Measurements from ENCODE around the gene SHOC2. TPM values are rescaled to one million over a fixed set of nuclear protein-coding genes. Genes with fewer than 3 reads are reported as not detected.

Gene SHOC2
- total and polyA plus RNA-seq, 2 of the 13 experiments (the other 11 are each of a cell fraction or from before 2014, with no cell fraction given) = 8.6 to 25.5 TPM

GRCh38 chr10:110872145-110872983 is 47.0 kb upstream of the SHOC2 start (continued):
- no peak for TF ChIP-seq ZNF143 (CRISPR knock-in tag; IDR thresholded peaks at IDR 0.05)
- TF ChIP-seq ZNF709 (CRISPR knock-in tag; IDR thresholded peaks at IDR 0.05) = no peak
- TF ChIP-seq ZBTB34 (CRISPR knock-in tag; IDR thresholded peaks at IDR 0.05) = no peak
- peak; percentile 46; the same call in 1 of the 2 replicates for TF ChIP-seq ETV5 (CRISPR knock-in tag; IDR thresholded peaks at IDR 0.05; ENCODE audit: borderline replicate concordance)
- TF ChIP-seq THRA (CRISPR knock-in tag; IDR thresholded peaks at IDR 0.05; ENCODE audit: borderline replicate concordance) = no peak
- peak; percentile 86 for TF ChIP-seq GABPB1 (CRISPR knock-in tag; IDR thresholded peaks at IDR 0.05)
- no peak for TF ChIP-seq ZFP36 (IDR thresholded peaks at IDR 0.05; ENCODE audit: borderline replicate concordance, low read depth, low read length, partially characterized antibody)
- no peak for TF ChIP-seq RNF219 (CRISPR knock-in tag; IDR thresholded peaks at IDR 0.05)
- TF ChIP-seq ZNF558 (CRISPR knock-in tag; IDR thresholded peaks at IDR 0.05; ENCODE audit: borderline replicate concordance) = no peak
- no peak for TF ChIP-seq SP2 (CRISPR knock-in tag; IDR thresholded peaks at IDR 0.05)
- no peak; the same call in 1 of the 2 replicates for TF ChIP-seq ZNF335 (CRISPR knock-in tag; IDR thresholded peaks at IDR 0.05)
- TF ChIP-seq IRF1 (CRISPR knock-in tag; IDR thresholded peaks at IDR 0.05; ENCODE audit: low read depth) = 0 out of 2 replicates have a peak, but pooled peaks have one; percentile 51
- TF ChIP-seq HOXD1 (CRISPR knock-in tag; IDR thresholded peaks at IDR 0.05) = no peak
- TF ChIP-seq SIN3A (IDR thresholded peaks at IDR 0.05; ENCODE audit: borderline replicate concordance, low read depth, low read length) = peak; percentile 30; the same call in 1 of the 2 replicates
- 0 out of 2 replicates have a peak, but pooled peaks have one; percentile 43 for TF ChIP-seq PAWR (CRISPR knock-in tag; IDR thresholded peaks at IDR 0.05; ENCODE audit: borderline replicate concordance)
- TF ChIP-seq ZNF121 (CRISPR knock-in tag; IDR thresholded peaks at IDR 0.05) = no peak
- no peak for TF ChIP-seq NCOA5 (CRISPR knock-in tag; IDR thresholded peaks at IDR 0.05)
- no peak for TF ChIP-seq DNMT3B (CRISPR knock-in tag; conservative IDR thresholded peaks at IDR 0.05)
